Loucy (cell line): Measurements from ENCODE around the gene FABP6.

Experiments
- H2AFZ ChIP-seq: fragments of 200-600 bp; sonication (generic); 2 replicates; pipeline ENCODE4 v1.6.0; 2016; ENCODE audit warnings: antibody characterized with exemption, mild to moderate bottlenecking, low read length, moderate library complexity
- H3F3A ChIP-seq: fragments of 200-600 bp; 2 replicates; pipeline ENCODE4 v1.6.0; 2016; ENCODE audit warnings: antibody characterized with exemption, low read depth, mild to moderate bottlenecking
- H3K27me3 ChIP-seq: fragments of 200-600 bp; sonication (generic); 2 replicates; pipeline ENCODE4 v1.6.1; 2014; ENCODE audit warnings: low read length, mild to moderate bottlenecking; ENCODE audit not compliant: insufficient read depth, poor library complexity, severe bottlenecking
- H3K36me3 ChIP-seq: fragments of 200-600 bp; sonication (generic); 2 replicates; pipeline ENCODE4 v1.6.1; 2016; ENCODE audit warnings: low read length; ENCODE audit not compliant: insufficient read depth
- H3K4me1 ChIP-seq: fragments of 200-600 bp; sonication (generic); 2 replicates; pipeline ENCODE4 v1.5.1; 2014; ENCODE audit warnings: low read length, mild to moderate bottlenecking; ENCODE audit not compliant: insufficient read depth, poor library complexity, severe bottlenecking
- H3K4me2 ChIP-seq: fragments of 200-600 bp; sonication (generic); 2 replicates; pipeline ENCODE4 v1.6.0; 2014; ENCODE audit warnings: antibody characterized with exemption, low read length, low read depth, mild to moderate bottlenecking; ENCODE audit not compliant: poor library complexity, severe bottlenecking
- H3K4me3 ChIP-seq: fragments of 200-600 bp; sonication (generic); 2 replicates; pipeline ENCODE4 v1.5.1; 2014; ENCODE audit warnings: low read length, mild to moderate bottlenecking, mixed read lengths; ENCODE audit not compliant: poor library complexity, severe bottlenecking
- H3K79me2 ChIP-seq: fragments of 200-600 bp; sonication (generic); 2 replicates; pipeline ENCODE4 v1.6.1; 2014; ENCODE audit warnings: low read length; ENCODE audit not compliant: insufficient read depth
- H3K9ac ChIP-seq: fragments of 200-600 bp; sonication (generic); 2 replicates; pipeline ENCODE4 v1.6.0; 2014; ENCODE audit warnings: mild to moderate bottlenecking, low read depth, low read length, moderate library complexity; ENCODE audit not compliant: poor library complexity, severe bottlenecking
- H3K9me2 ChIP-seq: fragments of 200-600 bp; sonication (generic); replicated peaks from 2 replicates; pipeline ENCODE4 v1.6.1; 2016; ENCODE audit warnings: low read depth, low read length, mixed read lengths
- H3K9me3 ChIP-seq: fragments of 200-600 bp; sonication (generic); 2 replicates; pipeline ENCODE4 v1.6.1; 2014; ENCODE audit warnings: mild to moderate bottlenecking, antibody characterized with exemption, low read length, low read depth; ENCODE audit not compliant: insufficient read depth
- H4K20me1 ChIP-seq: fragments of 200-600 bp; sonication (generic); 2 replicates; pipeline ENCODE4 v1.6.0; 2014; ENCODE audit warnings: antibody characterized with exemption, low read length, mild to moderate bottlenecking; ENCODE audit not compliant: insufficient read depth, poor library complexity, severe bottlenecking
- EZH2phosphoT487 ChIP-seq: fragments of 200-600 bp; IDR thresholded peaks from 2 replicates; pipeline ENCODE4 v1.6.1; 2018; ENCODE audit warnings: antibody characterized with exemption, mild to moderate bottlenecking, moderate library complexity, borderline replicate concordance
- TF ChIP-seq, protein P1 (sequence below): fragments of 200-600 bp; sonication (generic); conservative IDR thresholded peaks from 2 replicates; pipeline ENCODE4 v1.5.1; 2014; ENCODE audit warnings: mild to moderate bottlenecking, antibody characterized with exemption, low read length

The FABP6 gene

DNA sequence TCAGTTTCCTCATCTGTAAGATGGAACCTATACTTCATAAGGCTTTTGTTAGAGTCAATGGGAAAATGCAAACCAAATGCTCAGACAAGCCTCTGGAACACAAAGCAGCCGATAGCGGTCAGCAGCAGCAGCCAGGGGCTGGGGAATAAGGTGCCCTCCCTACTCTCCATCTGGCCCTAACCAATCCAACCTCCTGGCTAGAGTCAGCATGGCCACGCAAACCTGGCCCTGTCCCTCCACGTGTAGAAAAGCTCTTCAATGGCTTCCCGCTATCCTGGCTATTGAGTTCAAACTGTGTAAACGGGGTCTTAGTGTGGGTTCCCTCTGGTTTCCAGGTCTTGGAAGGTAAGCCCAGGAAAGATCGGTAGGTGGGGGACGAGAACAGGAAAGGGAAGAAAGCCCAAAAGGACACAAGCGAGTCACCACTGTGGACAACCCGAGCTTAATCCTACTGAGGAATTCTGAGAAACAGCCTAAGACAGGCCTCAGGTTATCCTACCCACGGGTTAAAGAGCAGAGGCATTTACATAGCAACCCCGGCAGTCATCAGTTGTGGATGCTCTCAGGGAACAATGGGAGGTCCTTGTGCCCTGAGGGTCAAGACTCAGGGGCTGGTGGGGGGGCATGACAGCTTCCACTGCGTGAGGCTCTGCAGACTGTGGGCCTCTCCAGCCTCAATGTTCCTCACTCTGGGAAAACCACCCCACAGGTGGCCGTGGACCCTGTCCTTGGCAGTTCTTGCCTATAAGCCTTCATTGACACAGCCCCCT is 30.9 kb downstream of the FABP6 start:
- H2AFZ ChIP-seq: no peak overlapping the region
- no peaks in the 10 kb centered on the region for H4K20me1 ChIP-seq
- H3K9me2 ChIP-seq: no peaks in the 10 kb centered on the region
- TF ChIP-seq EZH2phosphoT487: no peak
- TF ChIP-seq, protein P1, sequence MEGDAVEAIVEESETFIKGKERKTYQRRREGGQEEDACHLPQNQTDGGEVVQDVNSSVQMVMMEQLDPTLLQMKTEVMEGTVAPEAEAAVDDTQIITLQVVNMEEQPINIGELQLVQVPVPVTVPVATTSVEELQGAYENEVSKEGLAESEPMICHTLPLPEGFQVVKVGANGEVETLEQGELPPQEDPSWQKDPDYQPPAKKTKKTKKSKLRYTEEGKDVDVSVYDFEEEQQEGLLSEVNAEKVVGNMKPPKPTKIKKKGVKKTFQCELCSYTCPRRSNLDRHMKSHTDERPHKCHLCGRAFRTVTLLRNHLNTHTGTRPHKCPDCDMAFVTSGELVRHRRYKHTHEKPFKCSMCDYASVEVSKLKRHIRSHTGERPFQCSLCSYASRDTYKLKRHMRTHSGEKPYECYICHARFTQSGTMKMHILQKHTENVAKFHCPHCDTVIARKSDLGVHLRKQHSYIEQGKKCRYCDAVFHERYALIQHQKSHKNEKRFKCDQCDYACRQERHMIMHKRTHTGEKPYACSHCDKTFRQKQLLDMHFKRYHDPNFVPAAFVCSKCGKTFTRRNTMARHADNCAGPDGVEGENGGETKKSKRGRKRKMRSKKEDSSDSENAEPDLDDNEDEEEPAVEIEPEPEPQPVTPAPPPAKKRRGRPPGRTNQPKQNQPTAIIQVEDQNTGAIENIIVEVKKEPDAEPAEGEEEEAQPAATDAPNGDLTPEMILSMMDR: no peak
- H3K79me2 ChIP-seq: peaks cover 24% of the 10 kb centered on the region
- H3K27me3 ChIP-seq: no peaks in the 10 kb centered on the region
- peak overlapping the region; percentile 73 for H3K4me3 ChIP-seq
- peak overlapping the region; percentile 96 for H3K9ac ChIP-seq
- H3F3A ChIP-seq: peaks cover 13% of the 10 kb centered on the region
- peak overlapping the region; percentile 93 for H3K4me2 ChIP-seq
- H3K9me3 ChIP-seq: no peaks in the 10 kb centered on the region
- peaks cover 58% of the 10 kb centered on the region for H3K4me1 ChIP-seq
- peaks cover 18% of the 10 kb centered on the region; the same call in 1 of the 2 replicates for H3K36me3 ChIP-seq

DNA sequence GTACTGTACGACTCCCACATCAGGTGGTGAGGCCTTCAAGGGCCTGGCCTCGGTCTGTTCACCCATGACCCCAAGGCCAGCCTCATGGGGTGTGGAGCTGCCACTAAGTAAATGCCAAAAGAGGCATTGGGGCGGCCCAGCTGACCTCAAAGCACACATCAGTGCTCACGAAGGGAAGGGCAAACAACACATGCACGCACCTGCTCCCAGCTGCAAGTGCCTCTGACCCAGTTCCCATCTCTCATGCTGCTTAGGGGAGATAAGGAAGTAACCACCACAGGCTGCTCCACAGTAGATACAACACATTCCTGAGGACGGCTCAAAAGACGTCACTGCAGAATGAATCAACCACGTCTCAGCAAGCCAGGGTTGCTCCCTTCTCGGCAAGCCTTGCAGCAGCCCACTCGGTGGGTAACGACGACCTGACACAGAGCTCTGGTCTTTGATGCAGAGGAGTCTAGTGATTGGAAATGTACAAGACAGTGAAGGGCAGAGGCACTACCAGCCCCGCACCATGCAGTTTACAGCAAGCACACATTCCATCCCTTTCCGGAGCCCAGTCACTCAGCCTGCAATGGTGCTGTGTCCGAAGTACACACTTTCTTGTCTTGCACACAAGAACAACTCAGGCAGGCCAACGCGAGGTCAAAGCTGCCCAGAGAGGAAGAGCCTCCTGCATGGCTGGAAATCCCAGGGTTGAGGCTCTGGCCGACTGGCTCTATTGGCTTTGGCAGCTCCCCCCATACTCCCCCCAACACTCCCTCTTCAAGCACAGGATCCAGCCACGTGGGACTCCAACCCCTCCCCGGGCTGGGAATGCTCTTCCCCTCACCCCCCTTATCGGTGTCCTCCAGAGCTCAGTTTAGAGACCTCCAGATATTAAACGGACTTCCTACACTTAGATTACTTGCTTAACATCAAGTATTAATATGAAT is 31.8 kb downstream of the FABP6 start:
- Histone ChIP-seq H3K9ac (peak overlapping the region; percentile 96), H3K9me2 (no peaks in the 10 kb centered on the region), H4K20me1 (no peaks in the 10 kb centered on the region), H3K4me3 (peak overlapping the region; percentile 73), H3K36me3 (peaks cover 9% of the 10 kb centered on the region; the same call in 1 of the 2 replicates), H2AFZ (no peak overlapping the region), H3K9me3 (no peaks in the 10 kb centered on the region), H3K4me2 (peak overlapping the region; percentile 93), H3K27me3 (no peaks in the 10 kb centered on the region), H3K4me1 (peaks cover 58% of the 10 kb centered on the region), H3F3A (peaks cover 13% of the 10 kb centered on the region), H3K79me2 (peaks cover 28% of the 10 kb centered on the region)
- TF ChIP-seq, protein P1: no peak
- no peak for TF ChIP-seq EZH2phosphoT487

GRCh38 chr5:160262151-160263074 is 33.1 kb downstream of the FABP6 start:
- peak overlapping the region; percentile 93 for H3K4me2 ChIP-seq

More at GRCh38 chr5:160262151-160263074, 33.1 kb downstream of the FABP6 start:
- TF ChIP-seq, protein P1: no peak
- TF ChIP-seq EZH2phosphoT487: no peak
- H3K79me2 ChIP-seq: peaks cover 28% of the 10 kb centered on the region
- H3K9me3 ChIP-seq: no peaks in the 10 kb centered on the region
- H3K36me3 ChIP-seq: 0 out of 2 replicates have a peak, but pooled peaks cover 6% of the 10 kb centered on the region
- H3K27me3 ChIP-seq: no peaks in the 10 kb centered on the region
- H3K9me2 ChIP-seq: no peaks in the 10 kb centered on the region
- H3K9ac ChIP-seq: peak overlapping the region; percentile 96
- H3K4me3 ChIP-seq: peak overlapping the region; percentile 73
- H3K4me1 ChIP-seq: peaks cover 58% of the 10 kb centered on the region
- H2AFZ ChIP-seq: no peak overlapping the region
- no peaks in the 10 kb centered on the region for H4K20me1 ChIP-seq
- H3F3A ChIP-seq: peaks cover 13% of the 10 kb centered on the region
